Vagina (tissue), 2 donors: Measurements from ENCODE around the gene LMCD1. TPM values are rescaled to one million over a fixed set of nuclear protein-coding genes. Genes with fewer than 3 reads are reported as not detected.

ENCODE experiments used
- DNase-seq, 2 donors: peaks; one replicate each; pipeline ENCODE4 v3.0.0-alpha.2; 2017; ENCODE audit errors: extremely low spot score in 2 of 2
- H3K27ac ChIP-seq: fragments of 200-600 bp; sonication (generic); one replicate; pipeline ENCODE4 v1.5.1; 2019
- H3K27me3 ChIP-seq: fragments of 200-600 bp; sonication (generic); one replicate; pipeline ENCODE4 v1.5.1; 2019
- H3K36me3 ChIP-seq, 2 donors: fragments of 200-600 bp; sonication (generic); one replicate each; pipeline ENCODE4 v1.5.1; 2017 to 2019
- H3K4me1 ChIP-seq: fragments of 200-600 bp; sonication (generic); one replicate; pipeline ENCODE4 v1.5.1; 2019
- H3K4me3 ChIP-seq, 2 donors: fragments of 200-600 bp; sonication (generic); 1 replicate in 1 of 2; 2 replicates in 1 of 2; pipeline ENCODE4 v1.5.1; 2016 to 2019
- H3K9me3 ChIP-seq: fragments of 200-600 bp; sonication (generic); one replicate; pipeline ENCODE4 v1.5.1; 2019
- CTCF ChIP-seq, 3 experiments: fragments of 450-650 bp in 2 of 3; fragments of 200-600 bp in 1 of 3; sonication (generic) in 1 of 3; IDR thresholded peaks; one replicate each; pipeline ENCODE4 v1.5.1; 2017 to 2019; ENCODE audit warnings: antibody characterized with exemption in 3 of 3, mild to moderate bottlenecking in 2 of 3, moderate library complexity in 2 of 3
- POLR2A ChIP-seq, 2 donors: fragments of 450-650 bp; IDR thresholded peaks; one replicate each; pipeline ENCODE4 v1.6.1; 2017; ENCODE audit warnings: antibody characterized with exemption in 2 of 2, mild to moderate bottlenecking in 2 of 2, moderate library complexity in 2 of 2
- POLR2AphosphoS5 ChIP-seq, 2 donors: sonication (generic); formaldehyde crosslinking; IDR thresholded peaks; one replicate each; pipeline ENCODE4 v1.9.0; 2017; ENCODE audit warnings: antibody characterized with exemption in 2 of 2, mild to moderate bottlenecking in 2 of 2, low read depth in 1 of 2; ENCODE audit not compliant: insufficient read depth in 1 of 2
- intact Hi-C: fragments of 100-400 bp; cut with DNase I; formaldehyde crosslinking; loops from one replicate; pipeline ENCODE4 v1.15.1; 2023
- total RNA-seq: library from RNA; depleted of rRNA; stranded (reverse); fragments of >200 nt; gene quantifications from one replicate; pipeline ENCODE4 v1.2.3, GENCODE V29; 2016

Gene LMCD1
- total RNA-seq, 1 donor from 2014 or later, result 78.3 TPM

GRCh38 chr3:8506571-8507061 is 5.0 kb downstream of the LMCD1 start:
- peaks cover 55% of the 10 kb centered on the region for H3K4me1 ChIP-seq

GRCh38 chr3:8507496-8507895 is 5.9 kb downstream of the LMCD1 start:
- H3K27me3 ChIP-seq, result no peaks in the 10 kb centered on the region
- no peaks in the 10 kb centered on the region for H3K9me3 ChIP-seq
- no peak overlapping the region for H3K27ac ChIP-seq
- no peak for DNase-seq
- intact Hi-C loops, result loop anchor here (10.0 kb wide), 1 partner anchor 47 kb away; no protein-coding TSS in a partner anchor
- H3K36me3 ChIP-seq, result no peaks in the 10 kb centered on the region
- TF ChIP-seq POLR2AphosphoS5 (IDR thresholded peaks at IDR 0.05; ENCODE audit: insufficient read depth in 1 of 2, low read depth in 1 of 2), result no peak
- TF ChIP-seq CTCF (IDR thresholded peaks at IDR 0.05), result no peak
- no peak for TF ChIP-seq POLR2A (IDR thresholded peaks at IDR 0.05)
- peaks cover 53% of the 10 kb centered on the region for H3K4me1 ChIP-seq
- H3K4me3 ChIP-seq, result no peak overlapping the region

More at GRCh38 chr3:8506571-8507061, 5.0 kb downstream of the LMCD1 start:
- peak overlapping the region in 1 of 2 donors; percentile 11 for H3K4me3 ChIP-seq
- no peak for DNase-seq
- no peaks in the 10 kb centered on the region for H3K27me3 ChIP-seq
- TF ChIP-seq POLR2A (IDR thresholded peaks at IDR 0.05) (no peak), POLR2AphosphoS5 (IDR thresholded peaks at IDR 0.05; ENCODE audit: insufficient read depth in 1 of 2, low read depth in 1 of 2) (no peak), CTCF (IDR thresholded peaks at IDR 0.05) (no peak)
- H3K9me3 ChIP-seq, result no peaks in the 10 kb centered on the region
- intact Hi-C loops, result loop anchor here (10.0 kb wide), 1 partner anchor 48 kb away; no protein-coding TSS in a partner anchor
- H3K36me3 ChIP-seq, result no peaks in the 10 kb centered on the region
- H3K27ac ChIP-seq, result peak overlapping the region; percentile 33

- Histone ChIP-seq H3K4me1 (peaks cover 31% of the 10 kb centered on the region), H3K9me3 (no peaks in the 10 kb centered on the region), H3K27ac (no peak overlapping the region), H3K27me3 (no peaks in the 10 kb centered on the region), H3K36me3 (peaks cover 0 to 5% of the 10 kb centered on the region in 2 donors), H3K4me3 (no peak overlapping the region)
- TF ChIP-seq CTCF (IDR thresholded peaks at IDR 0.05), result no peak
- no peak for TF ChIP-seq POLR2A (IDR thresholded peaks at IDR 0.05)
- peak in 1 of 2 donors; percentile 12 for TF ChIP-seq POLR2AphosphoS5 (IDR thresholded peaks at IDR 0.05; ENCODE audit: insufficient read depth in 1 of 2, low read depth in 1 of 2)
- DNase-seq, result no peak
- intact Hi-C loops, result loop anchor here (10.0 kb wide), 1 partner anchor 45 kb away; no protein-coding TSS in a partner anchor
These were observed 8.3 kb downstream of the LMCD1 start for GRCh38 chr3:8509961-8510360.

- no peak for DNase-seq
- Histone ChIP-seq H3K27ac (no peak overlapping the region), H3K36me3 (peaks cover 0 to 5% of the 10 kb centered on the region in 2 donors), H3K27me3 (no peaks in the 10 kb centered on the region), H3K4me3 (no peak overlapping the region), H3K4me1 (peaks cover 12% of the 10 kb centered on the region), H3K9me3 (no peaks in the 10 kb centered on the region)
- intact Hi-C loops, result no loop called here
- TF ChIP-seq POLR2A (IDR thresholded peaks at IDR 0.05) (no peak), CTCF (IDR thresholded peaks at IDR 0.05) (no peak)
These were observed 10.6 kb downstream of the LMCD1 start for GRCh38 chr3:8512234-8512633.

GRCh38 chr3:8516047-8516661 is 14.5 kb downstream of the LMCD1 start:
- H3K4me1 ChIP-seq, result peaks cover 17% of the 10 kb centered on the region
- H3K9me3 ChIP-seq, result no peaks in the 10 kb centered on the region
- peaks cover 0 to 5% of the 10 kb centered on the region in 2 donors for H3K36me3 ChIP-seq
- H3K27ac ChIP-seq, result no peak overlapping the region
- no peak overlapping the region for H3K4me3 ChIP-seq
- intact Hi-C loops, result no loop called here
- TF ChIP-seq POLR2A (IDR thresholded peaks at IDR 0.05) (no peak), CTCF (IDR thresholded peaks at IDR 0.05) (no peak), POLR2AphosphoS5 (IDR thresholded peaks at IDR 0.05; ENCODE audit: insufficient read depth in 1 of 2, low read depth in 1 of 2) (no peak)
- H3K27me3 ChIP-seq, result no peaks in the 10 kb centered on the region
- no peak for DNase-seq
